Measurements from ENCODE around the gene ZNF860.

GRCh38 chr3:32026593-32026992 is 45.0 kb downstream of the ZNF860 start:
- TF ChIP-seq CTCF (IDR thresholded peaks at IDR 0.05) (no peak), REST (IDR thresholded peaks at IDR 0.05; ENCODE audit: insufficient read depth in 1 of 2, low read depth in 2 of 2, low read length in 1 of 2) (no peak), POLR2AphosphoS5 (IDR thresholded peaks at IDR 0.05; ENCODE audit: low read depth, low read length) (no peak)

All from Panc1 (cell line).